SK-N-SH treated with all-trans-retinoic acid at 6 μM for 48 hours (cell line): ENCODE data around the gene DTNA.

Experiments
- GLIS3 ChIP-seq: fragments of 250-450 bp; sonication (Bioruptor Pico); IDR thresholded peaks from 2 replicates; pipeline ENCODE4 v1.5.0; 2020; ENCODE audit warnings: mild to moderate bottlenecking, moderate library complexity
- ZFP3 ChIP-seq: fragments of 250-450 bp; sonication (Bioruptor Pico); IDR thresholded peaks from 2 replicates; pipeline ENCODE4 v1.5.0; 2020; ENCODE audit warnings: mild to moderate bottlenecking, moderate library complexity
- ZNF8 ChIP-seq: fragments of 450-650 bp; formaldehyde crosslinking; IDR thresholded peaks from 2 replicates; pipeline ENCODE4 v1.5.0; 2020; ENCODE audit warnings: mild to moderate bottlenecking, moderate library complexity
- TF ChIP-seq, protein P1 (sequence below): fragments of 250-450 bp; sonication (Bioruptor Pico); IDR thresholded peaks from 2 replicates; pipeline ENCODE4 v1.8.0; 2020; ENCODE audit warnings: mild to moderate bottlenecking, moderate library complexity, borderline replicate concordance

DNA sequence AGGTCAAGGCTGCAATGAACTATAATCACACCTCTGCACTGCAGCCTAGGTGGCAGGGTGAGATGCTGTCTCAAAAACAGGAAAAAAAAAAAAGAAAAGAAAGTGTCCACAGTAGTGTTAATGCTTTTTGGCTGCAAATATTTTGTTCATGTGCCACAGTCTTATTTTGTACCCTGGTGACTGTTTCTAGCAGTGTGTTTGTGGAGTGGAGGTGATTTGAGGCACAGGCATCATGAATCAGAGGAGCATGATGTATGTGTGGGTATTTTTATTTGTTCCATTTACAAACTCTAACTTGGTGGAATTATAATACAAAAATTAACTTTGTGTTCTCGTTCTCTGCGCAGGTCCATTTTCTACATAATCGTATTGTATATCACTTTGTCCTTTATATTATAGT, 30.6 kb downstream of the DTNA start:
- TF ChIP-seq ZFP3 (CRISPR knock-in tag): no peak
- TF ChIP-seq ZNF8: no peak
- TF ChIP-seq GLIS3 (CRISPR knock-in tag): no peak
- TF ChIP-seq, protein P1, sequence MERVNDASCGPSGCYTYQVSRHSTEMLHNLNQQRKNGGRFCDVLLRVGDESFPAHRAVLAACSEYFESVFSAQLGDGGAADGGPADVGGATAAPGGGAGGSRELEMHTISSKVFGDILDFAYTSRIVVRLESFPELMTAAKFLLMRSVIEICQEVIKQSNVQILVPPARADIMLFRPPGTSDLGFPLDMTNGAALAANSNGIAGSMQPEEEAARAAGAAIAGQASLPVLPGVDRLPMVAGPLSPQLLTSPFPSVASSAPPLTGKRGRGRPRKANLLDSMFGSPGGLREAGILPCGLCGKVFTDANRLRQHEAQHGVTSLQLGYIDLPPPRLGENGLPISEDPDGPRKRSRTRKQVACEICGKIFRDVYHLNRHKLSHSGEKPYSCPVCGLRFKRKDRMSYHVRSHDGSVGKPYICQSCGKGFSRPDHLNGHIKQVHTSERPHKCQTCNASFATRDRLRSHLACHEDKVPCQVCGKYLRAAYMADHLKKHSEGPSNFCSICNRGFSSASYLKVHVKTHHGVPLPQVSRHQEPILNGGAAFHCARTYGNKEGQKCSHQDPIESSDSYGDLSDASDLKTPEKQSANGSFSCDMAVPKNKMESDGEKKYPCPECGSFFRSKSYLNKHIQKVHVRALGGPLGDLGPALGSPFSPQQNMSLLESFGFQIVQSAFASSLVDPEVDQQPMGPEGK (CRISPR knock-in tag): no peak
